A549 (cell line): ENCODE results near the gene ABCC6.

Experiments used
- CHD2 ChIP-seq: fragments of 150-350 bp; IDR thresholded peaks from 2 replicates; pipeline ENCODE4 v1.6.1; 2014; ENCODE audit warnings: low read length; ENCODE audit not compliant: partially characterized antibody
- EP300 ChIP-seq, 2 experiments: fragments of >200 bp; sonication (Bioruptor Twin); formaldehyde crosslinking; IDR thresholded peaks; 2 replicates in 1 of 2; 3 replicates in 1 of 2; pipeline ENCODE4 v1.6.1; 2016 to 2017
- HOXA7 ChIP-seq: fragments of 250-450 bp; sonication (Bioruptor Pico); IDR thresholded peaks from 2 replicates; pipeline ENCODE4 v1.5.0; 2020; ENCODE audit warnings: mild to moderate bottlenecking, moderate library complexity
- ZSCAN20 ChIP-seq: fragments of 250-450 bp; sonication (Bioruptor Pico); IDR thresholded peaks from 2 replicates; pipeline ENCODE4 v1.8.0; 2022; ENCODE audit warnings: mild to moderate bottlenecking, moderate library complexity
- TF ChIP-seq, protein P1 (sequence below): fragments of >200 bp; sonication (Bioruptor Twin); formaldehyde crosslinking; IDR thresholded peaks from 3 replicates; pipeline ENCODE4 v1.5.1; 2016

- TF ChIP-seq EP300 (IDR thresholded peaks at IDR 0.05) (no peak), CHD2 (no peak), HOXA7 (CRISPR knock-in tag) (no peak), ZSCAN20 (no peak)
- TF ChIP-seq, protein P1, sequence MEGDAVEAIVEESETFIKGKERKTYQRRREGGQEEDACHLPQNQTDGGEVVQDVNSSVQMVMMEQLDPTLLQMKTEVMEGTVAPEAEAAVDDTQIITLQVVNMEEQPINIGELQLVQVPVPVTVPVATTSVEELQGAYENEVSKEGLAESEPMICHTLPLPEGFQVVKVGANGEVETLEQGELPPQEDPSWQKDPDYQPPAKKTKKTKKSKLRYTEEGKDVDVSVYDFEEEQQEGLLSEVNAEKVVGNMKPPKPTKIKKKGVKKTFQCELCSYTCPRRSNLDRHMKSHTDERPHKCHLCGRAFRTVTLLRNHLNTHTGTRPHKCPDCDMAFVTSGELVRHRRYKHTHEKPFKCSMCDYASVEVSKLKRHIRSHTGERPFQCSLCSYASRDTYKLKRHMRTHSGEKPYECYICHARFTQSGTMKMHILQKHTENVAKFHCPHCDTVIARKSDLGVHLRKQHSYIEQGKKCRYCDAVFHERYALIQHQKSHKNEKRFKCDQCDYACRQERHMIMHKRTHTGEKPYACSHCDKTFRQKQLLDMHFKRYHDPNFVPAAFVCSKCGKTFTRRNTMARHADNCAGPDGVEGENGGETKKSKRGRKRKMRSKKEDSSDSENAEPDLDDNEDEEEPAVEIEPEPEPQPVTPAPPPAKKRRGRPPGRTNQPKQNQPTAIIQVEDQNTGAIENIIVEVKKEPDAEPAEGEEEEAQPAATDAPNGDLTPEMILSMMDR = no peak
These were observed 60.7 kb downstream of the ABCC6 start for GRCh38 chr16:16162591-16162990.
